K562 (cell line): Measurements from ENCODE around the gene G6PC3. TPM values are rescaled to one million over a fixed set of nuclear protein-coding genes. Genes with fewer than 3 reads are reported as not detected.
A peak's percentile ranks its signal among the peaks of the same experiment; 100 is the strongest.

ENCODE experiments used
- ATAC-seq: fragments of 200-7000 bp; cut with Tn5 transposase; 3 replicates; pipeline ENCODE4 v1.9.1; 2020; ENCODE audit warnings: moderate library complexity
- BruUV-seq: library from RNA; stranded (reverse); fragments of 400-500 nt; replicated peaks from 2 replicates; lab custom pipeline; 2021; lab: Mats Ljungman, UMichigan
- CTCF ChIA-PET: fragments of 300-600 bp; formaldehyde crosslinking; extraction: SDS; loops from one replicate; lab custom pipeline; 2021; ENCODE audit warnings: low intra/inter-chr PET ratio; lab: Yijun Ruan, JAX
- POLR2A ChIA-PET: fragments of 300-600, 350-650 bp; sonication (Branson Sonifier 250); formaldehyde crosslinking; extraction: SDS; loops from one replicate; lab custom pipeline; 2021; ENCODE audit warnings: antibody characterized with exemption, inconsistent platforms; lab: Yijun Ruan, JAX
- DNase-seq, 4 experiments: peaks; one replicate each; pipeline versions ENCODE4 v3.0.0 to v3.0.0-alpha.2; 2011 to 2018; ENCODE audit warnings: low spot score in 3 of 4, mixed read lengths in 3 of 4; ENCODE audit errors: extremely low read depth in 1 of 4
- FAIRE-seq: peaks from 2 replicates; lab custom pipeline; 2011; peaks lifted over from hg19 to GRCh38; lab: Jason Lieb, UNC
- H2AFZ ChIP-seq: 2 replicates; pipeline ENCODE4 v1.6.0; 2011; ENCODE audit warnings: low read depth, low read length, control low read depth, inconsistent platforms
- H3K27ac ChIP-seq: fragments of 200-600 bp; 3 replicates; pipeline ENCODE4 v1.8.0; 2011; ENCODE audit warnings: low read depth, mild to moderate bottlenecking, control low read depth, inconsistent platforms, low read length, moderate library complexity, mixed read lengths; ENCODE audit errors: extremely low read depth
- H3K27me3 ChIP-seq, 2 experiments: fragments of 300-600 bp in 1 of 2; 2 replicates in 1 of 2; 3 replicates in 1 of 2; pipeline versions ENCODE4 v1.6.0 to v1.8.0; 2011; ENCODE audit warnings: inconsistent platforms in 2 of 2, low read length in 2 of 2, mild to moderate bottlenecking in 1 of 2, mixed read lengths in 1 of 2, moderate library complexity in 1 of 2; ENCODE audit not compliant: control insufficient read depth in 2 of 2, insufficient read depth in 2 of 2
- H3K36me3 ChIP-seq: fragments of 300-600 bp; 3 replicates; pipeline ENCODE4 v1.8.0; 2011; ENCODE audit warnings: mild to moderate bottlenecking, low read length, inconsistent platforms; ENCODE audit not compliant: control insufficient read depth, insufficient read depth
- H3K4me1 ChIP-seq, 2 experiments: fragments of 200-600 bp in 1 of 2; replicated peaks in 1 of 2; 2 replicates in 1 of 2; 3 replicates in 1 of 2; pipeline versions ENCODE4 v1.5.1 to v1.8.0; 2011; ENCODE audit warnings: inconsistent platforms in 2 of 2, low read length in 2 of 2, mild to moderate bottlenecking in 1 of 2, mixed read lengths in 1 of 2, moderate library complexity in 1 of 2; ENCODE audit not compliant: control insufficient read depth in 2 of 2, insufficient read depth in 2 of 2
- H3K4me2 ChIP-seq: 2 replicates; pipeline ENCODE4 v1.6.1; 2011; ENCODE audit warnings: low read length, control low read depth, inconsistent platforms, mixed read lengths; ENCODE audit not compliant: insufficient read depth
- H3K4me3 ChIP-seq: fragments of 200-600 bp; sonication (generic), shearing (Covaris generic); 2 replicates; pipeline ENCODE4 v1.5.1; 2016; ENCODE audit warnings: control low read depth, inconsistent platforms
- H3K79me2 ChIP-seq: fragments of 200-600 bp; 3 replicates; pipeline ENCODE4 v1.8.0; 2011; ENCODE audit warnings: low read length, inconsistent platforms; ENCODE audit not compliant: control insufficient read depth, insufficient read depth
- H3K9ac ChIP-seq, 2 experiments: 2 replicates each; pipeline versions ENCODE4 v1.6.0 to v1.6.1; 2011; ENCODE audit warnings: low read depth in 2 of 2, low read length in 2 of 2, control low read depth in 1 of 2, inconsistent platforms in 1 of 2, mild to moderate bottlenecking in 1 of 2, mixed read lengths in 1 of 2; ENCODE audit not compliant: insufficient read depth in 1 of 2
- H3K9me1 ChIP-seq: one replicate; pipeline ENCODE4 v1.6.0; 2011; ENCODE audit warnings: inconsistent platforms, mild to moderate bottlenecking, low read length, moderate library complexity; ENCODE audit not compliant: control insufficient read depth, insufficient read depth
- H3K9me3 ChIP-seq: replicated peaks from 2 replicates; pipeline ENCODE4 v1.5.1; 2011; ENCODE audit warnings: low read depth, low read length, inconsistent platforms; ENCODE audit not compliant: control insufficient read depth, insufficient read depth
- H4K20me1 ChIP-seq: replicated peaks from 2 replicates; pipeline ENCODE4 v1.6.1; 2011; ENCODE audit warnings: low read length, inconsistent platforms, mixed read lengths; ENCODE audit not compliant: control insufficient read depth, insufficient read depth
- BACH1 ChIP-seq: fragments of 200-800 bp; sonication (Bioruptor generic); IDR thresholded peaks from 2 replicates; pipeline ENCODE4 v1.6.1; 2016; ENCODE audit warnings: missing genetic modification characterization, missing compliant biosample characterization
- CAMTA2 ChIP-seq: fragments of 250-450 bp; sonication (Bioruptor Pico); conservative IDR thresholded peaks from 2 replicates; pipeline ENCODE4 v1.5.1; 2022
- CHD1 ChIP-seq: fragments of 200-600 bp; sonication (generic); IDR thresholded peaks from one replicate; pipeline ENCODE4 v1.6.1; 2012; ENCODE audit warnings: mild to moderate bottlenecking, moderate library complexity, low read length, inconsistent platforms
- FOSL1 ChIP-seq: fragments of 200-800 bp; sonication (Bioruptor generic); conservative IDR thresholded peaks from 2 replicates; pipeline ENCODE4 v1.6.1; 2016; ENCODE audit warnings: missing genetic modification characterization, missing compliant biosample characterization
- GTF2A2 ChIP-seq: IDR thresholded peaks from 2 replicates; pipeline ENCODE4 v1.6.1; 2016; ENCODE audit warnings: mild to moderate bottlenecking, missing genetic modification characterization, missing compliant biosample characterization
- JUN ChIP-seq, 2 experiments: sonication (generic) in 1 of 2; formaldehyde crosslinking in 1 of 2; IDR thresholded peaks; 2 replicates each; pipeline versions ENCODE4 v1.6.1 to v1.8.0; 2012 to 2022; ENCODE audit warnings: borderline replicate concordance in 2 of 2, mild to moderate bottlenecking in 2 of 2, improper control_type of control experiment in 1 of 2, low read depth in 1 of 2, low read length in 1 of 2, missing genetic modification reagents in 1 of 2
- MIER1 ChIP-seq: fragments of 450-650 bp; IDR thresholded peaks from 2 replicates; pipeline ENCODE4 v1.6.1; 2016; ENCODE audit warnings: antibody characterized with exemption, mild to moderate bottlenecking, low read depth
- NCOA6 ChIP-seq: fragments of 450-650 bp; IDR thresholded peaks from 2 replicates; pipeline ENCODE4 v1.6.1; 2017; ENCODE audit warnings: mild to moderate bottlenecking
- RFX1 ChIP-seq: fragments of 450-650 bp; IDR thresholded peaks from 2 replicates; pipeline ENCODE4 v1.6.1; 2016; ENCODE audit warnings: mild to moderate bottlenecking, moderate library complexity
- RFX5 ChIP-seq: IDR thresholded peaks from 2 replicates; pipeline ENCODE4 v1.6.1; 2011; ENCODE audit warnings: low read depth, mild to moderate bottlenecking, improper control_type of control experiment, low read length
- TEAD1 ChIP-seq, 2 experiments: fragments of 450-650 bp in 1 of 2; sonication (generic) in 1 of 2; formaldehyde crosslinking; IDR thresholded peaks; 2 replicates each; pipeline versions ENCODE4 v1.4.0 to v1.8.0; 2020 to 2022; ENCODE audit warnings: mild to moderate bottlenecking in 2 of 2, missing genetic modification reagents in 1 of 2
- ZZZ3 ChIP-seq: fragments of 450-650 bp; IDR thresholded peaks from 2 replicates; pipeline ENCODE4 v1.6.1; 2016; ENCODE audit warnings: antibody characterized with exemption, mild to moderate bottlenecking, moderate library complexity
- WGBS: fragments of 100-300 bp; shearing (Covaris generic); methylation state at CpG from one replicate; pipeline ENCODE4 v1.1.6; 2016; ENCODE audit warnings: low coverage, mixed read lengths; ENCODE audit not compliant: insufficient coverage; ENCODE audit errors: missing lambda C conversion rate; 5-methylcytosine and 5-hydroxymethylcytosine counted together
- in situ Hi-C: fragments of 300-500 bp; cut with MboI; formaldehyde crosslinking; loops from 4 replicates; pipeline ENCODE4 v1.15.0; 2018; ENCODE audit warnings: inconsistent platforms, mixed read lengths
- intact Hi-C: fragments of 100-400 bp; cut with micrococcal nuclease; formaldehyde crosslinking; loops from 2 replicates; pipeline ENCODE4 v1.14.2; 2022
- polyA plus RNA-seq, 8 experiments: library from polyadenylated mRNA; depleted of rRNA in 4 of 8; stranded (reverse) in 5 of 8; unstranded in 3 of 8; fragments of >200 nt; fragmentation: Nextera tagmentation in 2 of 8; fragmentation: Illumina TruSeq in 1 of 8; extraction: Ambion mirVana in 2 of 8; extraction: Trizol in 1 of 8; gene quantifications; 2 replicates each; pipeline versions ENCODE4 v1.2.1 to v1.2.3, GENCODE V29; 2011 to 2014; ENCODE audit warnings: inconsistent platforms in 1 of 8, missing spikeins in 1 of 8
- total RNA-seq, 7 experiments: library from RNA; depleted of rRNA in 6 of 7; stranded (reverse); fragments of >200 nt in 6 of 7; fragmentation: Illumina TruSeq in 2 of 7; extraction: Trizol in 2 of 7; gene quantifications; 2 replicates each; pipeline versions ENCODE4 v1.2.1 to v1.2.3, GENCODE V29; 2011 to 2021; ENCODE audit warnings: low replicate concordance in 1 of 7
- TF ChIP-seq, protein P1 (sequence below), 2 experiments: fragments of 450-650 bp; IDR thresholded peaks; 2 replicates each; pipeline ENCODE4 v1.6.1; 2016; ENCODE audit warnings: mild to moderate bottlenecking in 2 of 2, borderline replicate concordance in 1 of 2, low read depth in 1 of 2, moderate library complexity in 1 of 2
- TF ChIP-seq, protein P2 (sequence below): fragments of 450-650 bp; formaldehyde crosslinking; IDR thresholded peaks from 2 replicates; pipeline ENCODE4 v1.4.0; 2020; ENCODE audit warnings: mild to moderate bottlenecking, mixed read lengths

Gene G6PC3
- total and polyA plus RNA-seq, 9 of the 15 experiments (the other 6 are each of a cell fraction or from before 2014, with no cell fraction given) = 10.4 to 57.8 (median 31.1) TPM

DNA sequence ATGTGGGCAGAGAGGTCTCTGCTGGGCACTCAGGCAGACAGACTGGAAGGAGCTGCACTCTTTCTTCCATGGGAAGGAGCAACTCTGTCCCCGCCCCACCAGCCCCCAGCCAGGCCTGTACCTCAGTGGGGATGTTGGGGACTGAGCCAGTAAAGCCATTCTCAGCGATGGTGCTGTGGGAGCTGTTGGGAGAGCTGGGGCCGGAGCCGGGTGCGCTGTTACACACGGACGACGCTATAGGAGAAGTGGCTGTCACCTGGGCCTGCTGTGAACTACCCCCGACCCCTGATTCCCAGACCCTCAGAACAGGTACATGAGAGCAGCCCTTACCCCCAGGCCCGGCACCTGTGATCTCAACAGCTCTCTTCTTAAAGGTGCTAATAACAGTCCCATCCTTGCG, 21.5 kb downstream of the G6PC3 start:
- no peak overlapping the region for H3K27ac ChIP-seq
- H3K9me3 ChIP-seq = no peaks in the 10 kb centered on the region
- POLR2A ChIA-PET = interaction anchor here (0.6 to 1.0 kb wide), 2 partner anchors 9 to 11 kb away, joined by 3 read pairs; no protein-coding TSS in a partner anchor
- CTCF ChIA-PET = no interaction called here
- ATAC-seq (no peak), DNase-seq (no peak), FAIRE-seq (no peak)
- H3K4me3 ChIP-seq = no peak overlapping the region
- intact Hi-C loops (no loop called here), in situ Hi-C loops (no loop called here)
- peaks cover 12% of the 10 kb centered on the region; the same call in 1 of the 3 replicates for H3K36me3 ChIP-seq
- 90% methylated on average over 11 of the region's 11 CpGs for WGBS
- H3K79me2 ChIP-seq = no peaks in the 10 kb centered on the region; the same call in 2 of the 3 replicates
- H3K4me2 ChIP-seq = no peak overlapping the region
- no TSS peak for BruUV-seq
- H3K9ac ChIP-seq = peak overlapping the region in 1 of 2 experiments; percentile 27; a peak in 1 of 4 replicates
- H2AFZ ChIP-seq = no peak overlapping the region
- TF ChIP-seq FOSL1 (tag) = no peak
- TF ChIP-seq, protein P1, sequence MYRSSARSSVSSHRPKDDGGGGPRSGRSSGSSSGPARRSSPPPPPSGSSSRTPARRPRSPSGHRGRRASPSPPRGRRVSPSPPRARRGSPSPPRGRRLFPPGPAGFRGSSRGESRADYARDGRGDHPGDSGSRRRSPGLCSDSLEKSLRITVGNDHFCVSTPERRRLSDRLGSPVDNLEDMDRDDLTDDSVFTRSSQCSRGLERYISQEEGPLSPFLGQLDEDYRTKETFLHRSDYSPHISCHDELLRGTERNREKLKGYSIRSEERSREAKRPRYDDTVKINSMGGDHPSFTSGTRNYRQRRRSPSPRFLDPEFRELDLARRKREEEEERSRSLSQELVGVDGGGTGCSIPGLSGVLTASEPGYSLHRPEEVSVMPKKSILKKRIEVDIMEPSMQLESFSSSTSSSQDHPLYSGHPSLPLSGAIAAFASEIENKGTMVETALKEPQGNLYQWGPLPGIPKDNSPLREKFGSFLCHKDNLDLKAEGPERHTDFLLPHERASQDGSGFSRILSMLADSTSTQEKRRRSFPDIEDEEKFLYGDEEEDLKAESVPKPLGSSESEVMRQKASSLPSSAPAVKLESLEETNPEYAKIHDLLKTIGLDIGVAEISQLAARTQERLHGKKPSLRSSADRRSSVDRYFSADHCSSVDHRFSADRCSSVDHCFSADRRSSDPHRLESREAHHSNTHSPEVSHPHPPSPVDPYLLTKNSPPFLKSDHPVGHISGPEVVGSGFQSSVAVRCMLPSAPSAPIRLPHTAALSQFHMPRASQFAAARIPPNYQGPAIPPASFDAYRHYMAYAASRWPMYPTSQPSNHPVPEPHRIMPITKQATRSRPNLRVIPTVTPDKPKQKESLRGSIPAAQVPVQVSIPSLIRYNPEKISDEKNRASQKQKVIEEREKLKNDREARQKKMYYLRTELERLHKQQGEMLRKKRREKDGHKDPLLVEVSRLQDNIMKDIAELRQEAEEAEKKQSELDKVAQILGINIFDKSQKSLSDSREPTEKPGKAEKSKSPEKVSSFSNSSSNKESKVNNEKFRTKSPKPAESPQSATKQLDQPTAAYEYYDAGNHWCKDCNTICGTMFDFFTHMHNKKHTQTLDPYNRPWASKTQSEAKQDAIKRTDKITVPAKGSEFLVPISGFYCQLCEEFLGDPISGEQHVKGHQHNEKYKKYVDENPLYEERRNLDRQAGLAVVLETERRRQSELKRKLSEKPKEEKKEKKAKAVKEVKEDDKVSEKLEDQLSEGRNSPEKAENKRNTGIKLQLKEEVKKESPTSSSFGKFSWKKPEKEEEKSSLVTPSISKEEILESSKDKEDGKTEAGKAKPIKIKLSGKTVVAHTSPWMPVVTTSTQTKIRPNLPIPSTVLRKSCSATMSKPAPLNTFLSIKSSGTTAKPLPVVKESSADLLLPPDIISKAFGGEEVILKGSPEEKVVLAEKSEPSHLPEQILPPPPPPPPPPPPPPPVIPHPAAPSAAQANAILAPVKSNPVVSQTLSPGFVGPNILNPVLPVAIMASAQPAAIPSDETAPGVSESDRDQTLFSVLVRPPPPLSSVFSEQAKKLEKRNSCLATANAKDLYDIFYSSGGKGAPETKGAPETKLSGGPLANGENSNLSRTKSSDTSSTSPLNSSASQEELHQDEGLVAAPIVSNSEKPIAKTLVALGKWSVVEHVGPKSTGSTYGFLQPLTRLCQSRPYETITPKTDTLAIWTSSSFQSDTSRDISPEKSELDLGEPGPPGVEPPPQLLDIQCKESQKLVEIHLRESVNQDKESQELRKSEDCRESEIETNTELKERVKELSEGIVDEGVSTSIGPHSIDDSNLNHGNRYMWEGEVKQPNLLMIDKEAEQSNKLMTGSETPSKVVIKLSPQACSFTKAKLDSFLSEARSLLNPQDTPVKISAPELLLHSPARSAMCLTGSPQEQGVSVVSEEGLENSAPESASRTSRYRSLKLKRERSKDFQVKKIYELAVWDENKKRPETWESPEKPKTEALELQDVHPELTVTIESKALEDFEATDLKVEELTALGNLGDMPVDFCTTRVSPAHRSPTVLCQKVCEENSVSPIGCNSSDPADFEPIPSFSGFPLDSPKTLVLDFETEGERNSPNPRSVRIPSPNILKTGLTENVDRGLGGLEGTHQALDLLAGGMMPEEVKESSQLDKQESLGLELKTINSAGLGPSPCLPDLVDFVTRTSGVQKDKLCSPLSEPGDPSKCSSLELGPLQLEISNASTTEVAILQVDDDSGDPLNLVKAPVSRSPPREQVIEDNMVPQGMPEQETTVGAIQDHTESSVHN (IDR thresholded peaks at IDR 0.05; ENCODE audit: borderline replicate concordance in 1 of 2, low read depth in 1 of 2) = no peak
- no peak for TF ChIP-seq RFX5
- TF ChIP-seq, protein P2, sequence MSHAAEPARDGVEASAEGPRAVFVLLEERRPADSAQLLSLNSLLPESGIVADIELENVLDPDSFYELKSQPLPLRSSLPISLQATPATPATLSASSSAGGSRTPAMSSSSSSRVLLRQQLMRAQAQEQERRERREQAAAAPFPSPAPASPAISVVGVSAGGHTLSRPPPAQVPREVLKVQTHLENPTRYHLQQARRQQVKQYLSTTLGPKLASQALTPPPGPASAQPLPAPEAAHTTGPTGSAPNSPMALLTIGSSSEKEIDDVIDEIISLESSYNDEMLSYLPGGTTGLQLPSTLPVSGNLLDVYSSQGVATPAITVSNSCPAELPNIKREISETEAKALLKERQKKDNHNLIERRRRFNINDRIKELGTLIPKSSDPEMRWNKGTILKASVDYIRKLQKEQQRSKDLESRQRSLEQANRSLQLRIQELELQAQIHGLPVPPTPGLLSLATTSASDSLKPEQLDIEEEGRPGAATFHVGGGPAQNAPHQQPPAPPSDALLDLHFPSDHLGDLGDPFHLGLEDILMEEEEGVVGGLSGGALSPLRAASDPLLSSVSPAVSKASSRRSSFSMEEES (CRISPR knock-in tag) = no peak
- TF ChIP-seq TEAD1 (CRISPR knock-in tag; IDR thresholded peaks at IDR 0.05) = no peak
- no peak for TF ChIP-seq JUN (IDR thresholded peaks at IDR 0.05; ENCODE audit: borderline replicate concordance, low read depth, low read length)
- TF ChIP-seq JUN (CRISPR knock-in tag; IDR thresholded peaks at IDR 0.05; ENCODE audit: borderline replicate concordance) = no peak
- TF ChIP-seq BACH1 = no peak
- TF ChIP-seq RFX1 = no peak
- no peak for TF ChIP-seq CAMTA2 (CRISPR knock-in tag)
- no peak for TF ChIP-seq MIER1
- no peak for TF ChIP-seq GTF2A2 (tag)
- no peak for TF ChIP-seq CHD1
- TF ChIP-seq NCOA6 = no peak
- TF ChIP-seq ZZZ3 = no peak
- peaks cover 30 to 52% of the 10 kb centered on the region in 2 experiments for H3K4me1 ChIP-seq
- no peaks in the 10 kb centered on the region for H3K9me1 ChIP-seq
- no peaks in the 10 kb centered on the region for H4K20me1 ChIP-seq
- H3K27me3 ChIP-seq = no peaks in the 10 kb centered on the region
